ENCODE results near the gene GPX7. TPM values are rescaled to one million over a fixed set of nuclear protein-coding genes. Genes with fewer than 3 reads are reported as not detected.
A peak's percentile ranks its signal among the peaks of the same experiment; 100 is the strongest.

The GPX7 gene
- total and polyA plus RNA-seq, 2 donors = 22.2 to 30.9 TPM

DNA sequence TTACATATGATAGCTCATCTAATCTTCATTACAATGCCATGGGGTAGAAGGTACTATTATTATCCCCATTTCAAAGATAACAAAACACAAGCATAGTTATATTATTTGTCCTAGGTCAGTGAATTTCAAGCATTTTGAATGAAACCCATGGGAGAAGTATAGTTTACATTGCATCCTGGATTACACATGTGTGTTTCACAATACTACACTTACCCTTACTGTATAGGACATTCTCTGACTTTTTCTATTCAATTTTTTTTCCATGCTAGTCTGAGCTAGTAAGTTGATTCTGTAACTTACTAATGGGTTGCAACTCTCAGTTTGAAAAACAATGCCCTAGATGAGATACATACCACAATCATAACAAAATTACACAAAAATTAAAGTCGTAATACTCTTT lies 8.7 kb upstream of the GPX7 start:
- no peak overlapping the region for H3K4me3 ChIP-seq (ENCODE audit: low read length in 2 of 2)
- WGBS = 98% methylated on average over 1 of the region's 1 CpG
- no peak for DNase-seq (ENCODE audit: low read depth in 6 of 9, low spot score in 9 of 9)
- H3K27me3 ChIP-seq (ENCODE audit: control insufficient read depth in 2 of 2, insufficient read depth in 1 of 2, low read length in 1 of 2) = no peaks in the 10 kb centered on the region
- no peaks in the 10 kb centered on the region for H3K4me1 ChIP-seq (ENCODE audit: control insufficient read depth in 2 of 2, insufficient read depth in 2 of 2, low read length in 2 of 2)
- H3K9me3 ChIP-seq (ENCODE audit: control insufficient read depth in 2 of 2, insufficient read depth in 1 of 2, low read length in 1 of 2) = no peaks in the 10 kb centered on the region
- H3K27ac ChIP-seq (ENCODE audit: low read depth in 1 of 2, low read length in 1 of 2) = no peak overlapping the region
- no peaks in the 10 kb centered on the region for H3K36me3 ChIP-seq (ENCODE audit: control insufficient read depth in 2 of 2, insufficient read depth in 2 of 2, low read length in 1 of 2)

DNA sequence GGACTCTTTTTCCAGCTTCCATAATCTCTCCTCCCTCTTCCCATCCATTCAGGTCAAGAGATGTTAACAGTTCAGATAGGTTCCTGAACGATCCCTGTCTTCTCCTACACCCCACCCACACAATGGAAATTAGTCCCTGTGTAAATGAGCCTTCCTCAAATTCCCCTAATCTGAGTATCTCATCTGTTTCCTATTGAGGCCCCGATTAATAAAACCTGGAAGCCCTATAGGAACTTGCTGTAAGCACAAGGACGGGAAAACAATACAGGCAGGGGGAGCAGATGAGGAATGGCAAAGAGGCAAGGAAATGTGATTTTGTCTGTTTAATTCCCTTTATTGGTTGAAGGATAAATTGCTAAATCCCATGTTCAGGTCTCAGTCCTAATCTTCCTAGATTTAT lies 7.1 kb upstream of the GPX7 start:
- Histone ChIP-seq H3K9me3 (ENCODE audit: control insufficient read depth in 2 of 2, insufficient read depth in 1 of 2, low read length in 1 of 2) (no peaks in the 10 kb centered on the region), H3K36me3 (ENCODE audit: control insufficient read depth in 2 of 2, insufficient read depth in 2 of 2, low read length in 1 of 2) (no peaks in the 10 kb centered on the region), H3K27me3 (ENCODE audit: control insufficient read depth in 2 of 2, insufficient read depth in 1 of 2, low read length in 1 of 2) (no peaks in the 10 kb centered on the region), H3K27ac (ENCODE audit: low read depth in 1 of 2, low read length in 1 of 2) (no peak overlapping the region), H3K4me1 (ENCODE audit: control insufficient read depth in 2 of 2, insufficient read depth in 2 of 2, low read length in 2 of 2) (no peaks in the 10 kb centered on the region), H3K4me3 (ENCODE audit: low read length in 2 of 2) (no peak overlapping the region)
- no peak for DNase-seq (ENCODE audit: low read depth in 6 of 9, low spot score in 9 of 9)
- WGBS = 46% methylated on average over 3 of the region's 3 CpGs

DNA sequence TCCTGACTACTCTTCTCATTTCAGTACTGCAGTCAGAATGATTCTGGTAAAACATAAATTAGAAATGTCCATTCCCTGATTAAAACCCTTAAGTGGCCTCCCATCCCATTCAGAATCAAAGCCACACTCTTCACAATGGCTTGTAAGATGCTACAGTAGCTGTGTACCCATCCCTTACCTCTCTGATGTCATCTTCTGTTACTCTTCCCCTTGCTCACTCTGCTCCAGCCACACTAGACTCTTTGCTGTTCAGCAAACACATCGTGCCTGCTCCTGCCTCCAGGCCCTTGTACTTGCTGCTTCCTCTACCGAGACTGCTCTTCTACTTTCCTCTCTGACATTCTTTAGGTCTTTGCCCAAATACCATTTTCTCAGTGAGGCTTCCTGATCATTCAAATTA lies 4.3 kb upstream of the GPX7 start:
- peaks cover 11 to 12% of the 10 kb centered on the region in 2 donors for H3K4me1 ChIP-seq (ENCODE audit: control insufficient read depth in 2 of 2, insufficient read depth in 2 of 2, low read length in 2 of 2)
- no peak for DNase-seq (ENCODE audit: low read depth in 6 of 9, low spot score in 9 of 9)
- H3K36me3 ChIP-seq (ENCODE audit: control insufficient read depth in 2 of 2, insufficient read depth in 2 of 2, low read length in 1 of 2) = no peaks in the 10 kb centered on the region
- no peak overlapping the region for H3K4me3 ChIP-seq (ENCODE audit: low read length in 2 of 2)
- H3K9me3 ChIP-seq (ENCODE audit: control insufficient read depth in 2 of 2, insufficient read depth in 1 of 2, low read length in 1 of 2) = no peaks in the 10 kb centered on the region
- H3K27ac ChIP-seq (ENCODE audit: low read depth in 1 of 2, low read length in 1 of 2) = no peak overlapping the region
- H3K27me3 ChIP-seq (ENCODE audit: control insufficient read depth in 2 of 2, insufficient read depth in 1 of 2, low read length in 1 of 2) = no peaks in the 10 kb centered on the region
- WGBS = 96% methylated on average over 2 of the region's 2 CpGs

DNA sequence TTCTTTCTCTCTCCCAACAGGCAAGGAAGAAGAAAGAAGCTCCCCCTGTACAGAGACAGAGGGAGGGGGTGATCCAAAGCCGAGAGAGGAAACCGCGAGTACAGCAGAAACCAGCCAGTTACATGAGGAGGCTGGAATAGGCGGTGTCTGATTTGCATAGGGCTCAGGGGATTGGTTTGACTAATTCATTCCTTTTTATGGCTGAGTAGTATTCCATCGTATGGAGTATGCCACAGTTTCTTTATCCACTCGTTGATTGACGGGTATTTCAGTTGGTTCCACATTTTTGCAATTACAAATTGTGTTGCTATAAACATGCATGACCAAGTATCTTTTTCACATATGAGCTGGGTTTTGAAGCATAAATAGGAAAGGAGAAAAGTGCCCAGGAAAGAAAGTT lies 3.4 kb upstream of the GPX7 start:
- no peaks in the 10 kb centered on the region for H3K36me3 ChIP-seq (ENCODE audit: control insufficient read depth in 2 of 2, insufficient read depth in 2 of 2, low read length in 1 of 2)
- no peak overlapping the region for H3K27ac ChIP-seq (ENCODE audit: low read depth in 1 of 2, low read length in 1 of 2)
- no peak overlapping the region for H3K4me3 ChIP-seq (ENCODE audit: low read length in 2 of 2)
- 97% methylated on average over 7 of the region's 7 CpGs for WGBS
- no peaks in the 10 kb centered on the region for H3K9me3 ChIP-seq (ENCODE audit: control insufficient read depth in 2 of 2, insufficient read depth in 1 of 2, low read length in 1 of 2)
- H3K4me1 ChIP-seq (ENCODE audit: control insufficient read depth in 2 of 2, insufficient read depth in 2 of 2, low read length in 2 of 2) = peaks cover 14 to 19% of the 10 kb centered on the region in 2 donors
- no peak for DNase-seq (ENCODE audit: low read depth in 6 of 9, low spot score in 9 of 9)
- no peaks in the 10 kb centered on the region for H3K27me3 ChIP-seq (ENCODE audit: control insufficient read depth in 2 of 2, insufficient read depth in 1 of 2, low read length in 1 of 2)

DNA sequence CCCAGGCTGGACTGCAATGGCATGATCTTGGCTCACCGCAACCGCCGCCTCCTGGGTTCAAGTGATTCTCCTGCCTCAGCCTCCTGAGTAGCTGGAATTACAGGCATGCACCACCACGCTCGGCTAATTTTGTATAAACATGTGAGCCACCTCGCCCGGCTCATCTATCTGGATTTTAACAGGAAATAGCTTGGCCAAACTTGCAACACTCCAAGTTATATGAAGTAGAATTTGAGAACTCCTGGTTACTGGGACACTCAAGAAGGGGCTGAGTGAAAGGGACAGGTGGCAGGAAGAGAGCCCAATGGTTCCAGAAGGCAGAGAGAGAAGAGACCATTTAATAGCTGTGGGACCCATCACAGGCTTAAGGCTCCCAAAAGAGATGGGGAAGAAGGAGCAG lies 2.9 kb upstream of the GPX7 start:
- no peak overlapping the region for H3K27ac ChIP-seq (ENCODE audit: low read depth in 1 of 2, low read length in 1 of 2)
- H3K4me3 ChIP-seq (ENCODE audit: low read length in 2 of 2) = no peak overlapping the region
- H3K9me3 ChIP-seq (ENCODE audit: control insufficient read depth in 2 of 2, insufficient read depth in 1 of 2, low read length in 1 of 2) = no peaks in the 10 kb centered on the region
- H3K27me3 ChIP-seq (ENCODE audit: control insufficient read depth in 2 of 2, insufficient read depth in 1 of 2, low read length in 1 of 2) = no peaks in the 10 kb centered on the region
- H3K36me3 ChIP-seq (ENCODE audit: control insufficient read depth in 2 of 2, insufficient read depth in 2 of 2, low read length in 1 of 2) = peaks cover 0 to under 1% of the 10 kb centered on the region in 2 donors
- WGBS = 94% methylated on average over 7 of the region's 7 CpGs
- H3K4me1 ChIP-seq (ENCODE audit: control insufficient read depth in 2 of 2, insufficient read depth in 2 of 2, low read length in 2 of 2) = peaks cover 14 to 19% of the 10 kb centered on the region in 2 donors
- no peak for DNase-seq (ENCODE audit: low read depth in 6 of 9, low spot score in 9 of 9)

DNA sequence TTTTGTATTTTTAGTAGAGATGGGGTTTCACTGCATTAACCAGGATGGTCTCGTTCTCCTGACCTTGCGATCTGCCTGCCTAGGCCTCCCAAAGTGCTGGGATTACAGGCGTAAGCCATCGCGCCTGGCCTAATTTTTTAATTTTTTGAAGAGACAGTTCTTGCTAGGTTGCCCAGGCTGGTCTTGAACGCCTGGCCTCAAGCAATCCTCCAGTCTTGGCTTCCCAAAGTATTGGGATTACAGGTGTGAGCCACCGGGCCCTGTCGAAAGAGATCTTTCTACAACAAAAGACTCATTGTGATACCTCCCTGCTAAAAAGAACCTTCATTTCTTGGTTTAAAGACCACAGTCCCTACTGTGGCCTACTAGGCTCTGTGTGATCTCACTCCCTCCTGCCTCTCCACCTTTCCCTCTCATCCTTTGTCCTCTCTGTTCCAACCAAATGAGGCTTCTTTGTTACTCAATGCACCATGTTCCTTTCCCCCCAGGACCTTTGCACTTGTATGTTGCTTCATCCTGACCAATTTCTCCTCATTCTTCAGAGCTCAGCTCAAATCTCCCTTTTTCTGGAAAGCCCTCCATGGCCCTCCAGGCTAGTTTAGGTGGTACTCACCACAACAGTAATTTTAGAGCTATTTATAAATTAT lies 1.5 kb upstream of the GPX7 start:
- Histone ChIP-seq H3K27ac (ENCODE audit: low read depth in 1 of 2, low read length in 1 of 2) (no peak overlapping the region), H3K9me3 (ENCODE audit: control insufficient read depth in 2 of 2, insufficient read depth in 1 of 2, low read length in 1 of 2) (no peaks in the 10 kb centered on the region), H3K27me3 (ENCODE audit: control insufficient read depth in 2 of 2, insufficient read depth in 1 of 2, low read length in 1 of 2) (no peaks in the 10 kb centered on the region), H3K4me3 (ENCODE audit: low read length in 2 of 2) (no peak overlapping the region), H3K4me1 (ENCODE audit: control insufficient read depth in 2 of 2, insufficient read depth in 2 of 2, low read length in 2 of 2) (peaks cover 14 to 19% of the 10 kb centered on the region in 2 donors), H3K36me3 (ENCODE audit: control insufficient read depth in 2 of 2, insufficient read depth in 2 of 2, low read length in 1 of 2) (peaks cover 0 to 2% of the 10 kb centered on the region in 2 donors)
- no peak for DNase-seq (ENCODE audit: low read depth in 6 of 9, low spot score in 9 of 9)
- 98% methylated on average over 8 of the region's 8 CpGs for WGBS

DNA sequence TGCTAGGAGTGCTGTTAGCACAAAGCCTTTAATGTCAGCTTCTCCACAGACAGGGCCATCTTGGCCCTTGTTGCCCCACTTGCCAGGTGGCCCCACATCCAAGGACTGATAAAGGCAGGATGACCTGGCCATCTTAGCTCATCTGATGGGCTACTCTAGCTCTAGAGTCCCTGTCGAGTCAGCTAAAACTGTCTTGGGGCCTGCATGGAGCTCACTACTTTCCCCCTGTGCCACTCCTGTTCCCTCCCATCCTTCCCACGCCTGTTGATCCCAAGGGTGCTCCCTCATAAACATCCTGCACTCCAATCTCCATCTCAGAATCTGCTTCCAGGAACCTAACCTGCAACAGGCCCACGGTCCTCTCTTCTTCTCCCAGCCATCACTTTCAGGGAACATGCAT lies 652 bp upstream of the GPX7 start:
- peaks cover 14 to 19% of the 10 kb centered on the region in 2 donors for H3K4me1 ChIP-seq (ENCODE audit: control insufficient read depth in 2 of 2, insufficient read depth in 2 of 2, low read length in 2 of 2)
- H3K27ac ChIP-seq (ENCODE audit: low read depth in 1 of 2, low read length in 1 of 2) = no peak overlapping the region

DNA sequence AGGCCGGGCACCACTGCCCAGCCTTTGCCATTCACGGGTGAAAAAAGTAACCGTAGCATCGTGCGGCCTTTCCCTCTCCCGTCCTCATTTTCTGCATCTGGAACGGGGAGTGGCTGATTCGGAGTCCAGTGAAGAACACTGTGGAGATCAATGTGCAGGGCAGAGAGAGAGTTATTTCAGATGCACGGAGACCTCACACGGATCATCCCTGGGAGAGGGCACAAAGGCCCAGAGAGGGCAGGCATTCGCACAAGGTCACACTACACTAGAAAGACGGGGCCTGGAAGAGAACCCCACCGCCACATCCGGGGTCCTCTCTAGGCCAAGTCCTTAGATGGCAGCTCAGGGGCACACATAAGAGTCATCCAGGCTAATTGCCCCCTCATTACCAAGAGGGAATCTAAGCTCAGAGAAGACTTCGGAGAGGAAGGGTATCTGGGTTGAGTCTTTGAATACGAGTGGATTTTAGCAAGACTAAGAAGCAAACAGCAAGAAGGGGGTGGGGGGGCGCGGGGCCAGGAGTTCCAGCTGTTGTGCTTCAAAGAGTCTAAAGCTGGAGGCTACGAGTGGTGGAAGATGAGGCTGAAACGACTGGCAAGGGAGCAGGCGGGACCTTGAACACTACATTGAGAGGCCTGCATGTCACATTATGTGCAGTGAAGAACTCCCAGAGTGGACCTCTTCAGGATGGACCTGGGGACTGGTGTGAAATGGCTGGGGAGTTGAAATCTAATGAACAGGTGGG lies 857 bp downstream of the GPX7 start:
- Histone ChIP-seq H3K9me3 (ENCODE audit: control insufficient read depth in 2 of 2, insufficient read depth in 1 of 2, low read length in 1 of 2) (no peaks in the 10 kb centered on the region), H3K36me3 (ENCODE audit: control insufficient read depth in 2 of 2, insufficient read depth in 2 of 2, low read length in 1 of 2) (peaks cover 12 to 13% of the 10 kb centered on the region in 2 donors), H3K4me3 (ENCODE audit: low read length in 2 of 2) (peak overlapping the region; percentile 52 to 71), H3K27ac (ENCODE audit: low read depth in 1 of 2, low read length in 1 of 2) (peak overlapping the region in 1 of 2 donors; percentile 61), H3K27me3 (ENCODE audit: control insufficient read depth in 2 of 2, insufficient read depth in 1 of 2, low read length in 1 of 2) (no peaks in the 10 kb centered on the region), H3K4me1 (ENCODE audit: control insufficient read depth in 2 of 2, insufficient read depth in 2 of 2, low read length in 2 of 2) (peaks cover 14 to 19% of the 10 kb centered on the region in 2 donors)
- peak in 4 of 9 donors; percentile 12 to 38 (median 14) for DNase-seq (ENCODE audit: low read depth in 6 of 9, low spot score in 9 of 9)
- WGBS = 45% methylated on average over 21 of the region's 21 CpGs

More for the DNA sequence above, 652 bp upstream of the GPX7 start:
- peaks cover 0 to 3% of the 10 kb centered on the region in 2 donors for H3K36me3 ChIP-seq (ENCODE audit: control insufficient read depth in 2 of 2, insufficient read depth in 2 of 2, low read length in 1 of 2)
- H3K9me3 ChIP-seq (ENCODE audit: control insufficient read depth in 2 of 2, insufficient read depth in 1 of 2, low read length in 1 of 2) = no peaks in the 10 kb centered on the region
- peak in 1 of 9 donors; percentile 5 for DNase-seq (ENCODE audit: low read depth in 6 of 9, low spot score in 9 of 9)
- H3K4me3 ChIP-seq (ENCODE audit: low read length in 2 of 2) = peak overlapping the region; percentile 59 to 71
- no peaks in the 10 kb centered on the region for H3K27me3 ChIP-seq (ENCODE audit: control insufficient read depth in 2 of 2, insufficient read depth in 1 of 2, low read length in 1 of 2)
- WGBS = 95% methylated on average over 3 of the region's 3 CpGs

DNA sequence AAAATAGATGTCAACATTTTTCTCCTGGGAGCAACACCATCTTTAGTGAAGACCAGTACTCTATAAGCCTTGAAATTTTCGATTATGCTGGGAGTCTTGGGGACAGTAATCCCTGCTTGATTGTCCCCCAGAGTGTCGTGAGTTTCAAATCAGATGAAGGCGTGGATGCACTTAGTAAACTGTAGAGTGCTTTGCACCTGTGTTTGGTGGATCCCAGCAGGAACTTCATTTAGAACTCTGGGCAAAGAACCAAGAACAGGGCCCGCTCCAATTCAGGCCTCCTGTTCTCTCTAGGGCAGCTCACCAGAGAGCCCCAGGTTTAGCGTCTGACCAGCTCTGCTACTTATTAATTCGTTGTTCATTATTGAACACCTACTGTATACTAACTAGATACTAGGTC lies 1.5 kb downstream of the GPX7 start:
- H3K27ac ChIP-seq (ENCODE audit: low read depth in 1 of 2, low read length in 1 of 2) = no peak overlapping the region
- no peak overlapping the region for H3K4me3 ChIP-seq (ENCODE audit: low read length in 2 of 2)
- WGBS = 96% methylated on average over 6 of the region's 6 CpGs
- no peaks in the 10 kb centered on the region for H3K9me3 ChIP-seq (ENCODE audit: control insufficient read depth in 2 of 2, insufficient read depth in 1 of 2, low read length in 1 of 2)
- peaks cover 14 to 19% of the 10 kb centered on the region in 2 donors for H3K4me1 ChIP-seq (ENCODE audit: control insufficient read depth in 2 of 2, insufficient read depth in 2 of 2, low read length in 2 of 2)
- peaks cover 17 to 19% of the 10 kb centered on the region in 2 donors for H3K36me3 ChIP-seq (ENCODE audit: control insufficient read depth in 2 of 2, insufficient read depth in 2 of 2, low read length in 1 of 2)
- DNase-seq (ENCODE audit: low read depth in 6 of 9, low spot score in 9 of 9) = peak in 1 of 9 donors; percentile 6
- no peaks in the 10 kb centered on the region for H3K27me3 ChIP-seq (ENCODE audit: control insufficient read depth in 2 of 2, insufficient read depth in 1 of 2, low read length in 1 of 2)
